Vagina (tissue), 2 donors: Measurements from ENCODE around the gene GPR162. TPM values are rescaled to one million over a fixed set of nuclear protein-coding genes. Genes with fewer than 3 reads are reported as not detected.
"Not testable (repeated sequence)": the region's sequence is repeated elsewhere in the genome, so short reads cannot be mapped to it uniquely, and the experiment has no call there.

Source experiments
- DNase-seq, 2 donors: peaks; one replicate each; pipeline ENCODE4 v3.0.0-alpha.2; 2017; ENCODE audit errors: extremely low spot score in 2 of 2
- H3K27ac ChIP-seq: fragments of 200-600 bp; sonication (generic); one replicate; pipeline ENCODE4 v1.5.1; 2019
- H3K27me3 ChIP-seq: fragments of 200-600 bp; sonication (generic); one replicate; pipeline ENCODE4 v1.5.1; 2019
- H3K36me3 ChIP-seq, 2 donors: fragments of 200-600 bp; sonication (generic); one replicate each; pipeline ENCODE4 v1.5.1; 2017 to 2019
- H3K4me1 ChIP-seq: fragments of 200-600 bp; sonication (generic); one replicate; pipeline ENCODE4 v1.5.1; 2019
- H3K4me3 ChIP-seq, 2 donors: fragments of 200-600 bp; sonication (generic); 1 replicate in 1 of 2; 2 replicates in 1 of 2; pipeline ENCODE4 v1.5.1; 2016 to 2019
- H3K9me3 ChIP-seq: fragments of 200-600 bp; sonication (generic); one replicate; pipeline ENCODE4 v1.5.1; 2019
- POLR2A ChIP-seq, 2 donors: fragments of 450-650 bp; IDR thresholded peaks; one replicate each; pipeline ENCODE4 v1.6.1; 2017; ENCODE audit warnings: antibody characterized with exemption in 2 of 2, mild to moderate bottlenecking in 2 of 2, moderate library complexity in 2 of 2
- POLR2AphosphoS5 ChIP-seq, 2 donors: sonication (generic); formaldehyde crosslinking; IDR thresholded peaks; one replicate each; pipeline ENCODE4 v1.9.0; 2017; ENCODE audit warnings: antibody characterized with exemption in 2 of 2, mild to moderate bottlenecking in 2 of 2, low read depth in 1 of 2; ENCODE audit not compliant: insufficient read depth in 1 of 2
- intact Hi-C: fragments of 100-400 bp; cut with DNase I; formaldehyde crosslinking; loops from one replicate; pipeline ENCODE4 v1.15.1; 2023
- total RNA-seq: library from RNA; depleted of rRNA; stranded (reverse); fragments of >200 nt; gene quantifications from one replicate; pipeline ENCODE4 v1.2.3, GENCODE V29; 2016
- TF ChIP-seq, protein P1 (sequence below), 3 experiments: fragments of 450-650 bp in 2 of 3; fragments of 200-600 bp in 1 of 3; sonication (generic) in 1 of 3; IDR thresholded peaks; one replicate each; pipeline ENCODE4 v1.5.1; 2017 to 2019; ENCODE audit warnings: antibody characterized with exemption in 3 of 3, mild to moderate bottlenecking in 2 of 3, moderate library complexity in 2 of 3

The GPR162 gene
- total RNA-seq, 1 donor from 2014 or later: 3.2 TPM

DNA sequence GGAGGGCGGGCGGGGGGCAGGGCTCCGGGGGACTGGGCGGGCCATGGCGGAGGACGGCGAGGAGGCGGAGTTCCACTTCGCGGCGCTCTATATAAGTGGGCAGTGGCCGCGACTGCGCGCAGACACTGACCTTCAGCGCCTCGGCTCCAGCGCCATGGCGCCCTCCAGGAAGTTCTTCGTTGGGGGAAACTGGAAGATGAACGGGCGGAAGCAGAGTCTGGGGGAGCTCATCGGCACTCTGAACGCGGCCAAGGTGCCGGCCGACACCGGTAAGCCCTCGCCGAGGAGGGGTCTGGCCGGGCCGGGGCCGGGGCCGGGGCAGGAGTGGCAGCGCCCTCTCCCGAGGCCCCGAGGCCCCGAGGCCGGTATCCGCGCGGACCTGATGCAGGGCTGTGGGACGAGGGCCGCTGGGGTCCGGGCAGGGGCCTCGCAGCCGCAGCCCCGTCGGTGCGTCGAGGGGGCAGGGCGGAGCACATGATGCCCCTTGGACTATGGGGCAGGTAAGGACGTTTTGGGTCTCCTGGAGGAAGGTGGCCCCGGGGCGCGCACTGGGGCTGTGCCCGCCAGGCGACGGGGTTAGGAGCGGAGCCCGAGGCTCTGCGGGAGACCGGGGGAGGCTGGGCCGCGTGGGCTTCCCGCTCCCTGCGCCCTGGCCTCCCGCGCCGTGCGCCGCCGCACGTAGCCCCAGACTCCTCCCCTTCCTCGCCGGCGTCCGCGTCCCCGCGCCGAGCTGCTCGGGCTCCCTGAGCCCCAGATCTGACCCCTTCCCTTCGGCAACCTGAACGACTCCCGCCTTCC is 46.0 kb downstream of the GPR162 start, which contains the start of gene TPI1:
Gene TPI1 (plus strand): TSS at position 119 of the 798 bp plus-strand sequence. CDS start 36 bp downstream, at position 155.
- no peak for DNase-seq
- Histone ChIP-seq H3K27ac (peak within 1 kb of the TSS; percentile 93), H3K4me3 (peak within 1 kb of the TSS; percentile 92 to 99), H3K27me3 (no peaks in the 10 kb centered on the region), H3K4me1 (peaks cover 49% of the 10 kb centered on the region), H3K9me3 (no peaks in the 10 kb centered on the region), H3K36me3 (peaks cover 0 to 40% of the 10 kb centered on the region in 2 donors)
- intact Hi-C loops: loop anchor here (5.0 kb wide), 1 partner anchor 60 kb away; the partner anchor contains the start of gene ATN1
- TF ChIP-seq POLR2AphosphoS5 (IDR thresholded peaks at IDR 0.05; ENCODE audit: insufficient read depth in 1 of 2, low read depth in 1 of 2): peak in 1 of 2 donors; percentile 97
- TF ChIP-seq, protein P1, sequence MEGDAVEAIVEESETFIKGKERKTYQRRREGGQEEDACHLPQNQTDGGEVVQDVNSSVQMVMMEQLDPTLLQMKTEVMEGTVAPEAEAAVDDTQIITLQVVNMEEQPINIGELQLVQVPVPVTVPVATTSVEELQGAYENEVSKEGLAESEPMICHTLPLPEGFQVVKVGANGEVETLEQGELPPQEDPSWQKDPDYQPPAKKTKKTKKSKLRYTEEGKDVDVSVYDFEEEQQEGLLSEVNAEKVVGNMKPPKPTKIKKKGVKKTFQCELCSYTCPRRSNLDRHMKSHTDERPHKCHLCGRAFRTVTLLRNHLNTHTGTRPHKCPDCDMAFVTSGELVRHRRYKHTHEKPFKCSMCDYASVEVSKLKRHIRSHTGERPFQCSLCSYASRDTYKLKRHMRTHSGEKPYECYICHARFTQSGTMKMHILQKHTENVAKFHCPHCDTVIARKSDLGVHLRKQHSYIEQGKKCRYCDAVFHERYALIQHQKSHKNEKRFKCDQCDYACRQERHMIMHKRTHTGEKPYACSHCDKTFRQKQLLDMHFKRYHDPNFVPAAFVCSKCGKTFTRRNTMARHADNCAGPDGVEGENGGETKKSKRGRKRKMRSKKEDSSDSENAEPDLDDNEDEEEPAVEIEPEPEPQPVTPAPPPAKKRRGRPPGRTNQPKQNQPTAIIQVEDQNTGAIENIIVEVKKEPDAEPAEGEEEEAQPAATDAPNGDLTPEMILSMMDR (IDR thresholded peaks at IDR 0.05): peak; percentile 8 to 22 (median 17)
- TF ChIP-seq POLR2A (IDR thresholded peaks at IDR 0.05): peak in 1 of 2 donors; percentile 97

DNA sequence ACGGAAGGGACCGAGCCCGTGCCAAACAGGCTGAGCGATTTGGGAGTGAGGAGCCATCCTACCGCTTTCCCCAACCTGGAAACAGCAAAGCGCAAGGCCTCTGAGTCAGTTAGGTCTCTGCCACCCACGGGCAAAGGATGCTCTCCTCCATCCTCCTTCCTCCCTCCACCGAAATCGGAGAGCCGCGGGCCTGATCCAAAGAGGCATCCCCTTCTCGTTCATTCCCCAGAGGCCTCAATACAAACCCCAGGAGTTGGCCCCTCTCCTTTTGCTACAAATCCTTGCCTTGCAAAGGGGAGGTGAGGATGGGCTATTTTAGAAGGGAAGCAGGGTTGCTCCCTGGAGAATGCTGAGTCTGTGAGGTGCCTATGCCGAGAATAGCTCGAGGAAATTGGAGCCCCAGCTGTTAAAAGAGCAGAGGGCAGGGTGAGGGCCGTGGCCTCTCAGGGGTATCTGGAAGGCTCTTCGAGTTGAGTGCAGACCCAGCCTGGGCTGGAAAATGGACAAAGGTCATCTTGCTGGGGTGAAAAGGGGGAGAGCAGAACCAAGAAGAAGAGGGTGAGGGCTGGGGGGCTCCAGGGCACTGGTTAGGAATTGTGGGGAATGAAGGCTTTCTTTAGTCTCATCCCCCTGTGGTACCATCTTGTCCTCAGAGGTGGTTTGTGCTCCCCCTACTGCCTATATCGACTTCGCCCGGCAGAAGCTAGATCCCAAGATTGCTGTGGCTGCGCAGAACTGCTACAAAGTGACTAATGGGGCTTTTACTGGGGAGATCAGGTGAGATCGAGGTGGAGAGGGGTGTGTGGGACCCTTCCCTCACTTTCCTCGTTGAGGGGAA is 46.8 kb downstream of the GPR162 start:
- DNase-seq: no peak
- Histone ChIP-seq H3K36me3 (peaks cover 0 to 32% of the 10 kb centered on the region in 2 donors), H3K27me3 (no peaks in the 10 kb centered on the region), H3K9me3 (no peaks in the 10 kb centered on the region), H3K27ac (peak overlapping the region; percentile 93), H3K4me1 (peaks cover 49% of the 10 kb centered on the region), H3K4me3 (peak overlapping the region; percentile 92 to 99)
- intact Hi-C loops: loop anchor here (5.0 kb wide), 1 partner anchor 59 kb away; the partner anchor contains the start of gene ATN1
- no peak for TF ChIP-seq POLR2A (IDR thresholded peaks at IDR 0.05)
- TF ChIP-seq, protein P1 (IDR thresholded peaks at IDR 0.05): no peak
- no peak for TF ChIP-seq POLR2AphosphoS5 (IDR thresholded peaks at IDR 0.05; ENCODE audit: insufficient read depth in 1 of 2, low read depth in 1 of 2)

GRCh38 chr12:6869049-6870021 is 47.7 kb downstream of the GPR162 start:
- H3K36me3 ChIP-seq: peaks cover 0 to 24% of the 10 kb centered on the region in 2 donors
- H3K27ac ChIP-seq: peak overlapping the region; percentile 93
- H3K4me1 ChIP-seq: peaks cover 49% of the 10 kb centered on the region
- no peak for DNase-seq
- peak overlapping the region; percentile 92 to 99 for H3K4me3 ChIP-seq
- no peaks in the 10 kb centered on the region for H3K27me3 ChIP-seq
- intact Hi-C loops: loop anchor here (5.0 kb wide), 1 partner anchor 58 kb away; the partner anchor contains the start of gene ATN1
- peak; percentile 31 to 55 for TF ChIP-seq POLR2AphosphoS5 (IDR thresholded peaks at IDR 0.05; ENCODE audit: insufficient read depth in 1 of 2, low read depth in 1 of 2)
- TF ChIP-seq POLR2A (IDR thresholded peaks at IDR 0.05): no peak
- TF ChIP-seq, protein P1 (IDR thresholded peaks at IDR 0.05): peak; percentile 79 to 90 (median 88)
- H3K9me3 ChIP-seq: no peaks in the 10 kb centered on the region

DNA sequence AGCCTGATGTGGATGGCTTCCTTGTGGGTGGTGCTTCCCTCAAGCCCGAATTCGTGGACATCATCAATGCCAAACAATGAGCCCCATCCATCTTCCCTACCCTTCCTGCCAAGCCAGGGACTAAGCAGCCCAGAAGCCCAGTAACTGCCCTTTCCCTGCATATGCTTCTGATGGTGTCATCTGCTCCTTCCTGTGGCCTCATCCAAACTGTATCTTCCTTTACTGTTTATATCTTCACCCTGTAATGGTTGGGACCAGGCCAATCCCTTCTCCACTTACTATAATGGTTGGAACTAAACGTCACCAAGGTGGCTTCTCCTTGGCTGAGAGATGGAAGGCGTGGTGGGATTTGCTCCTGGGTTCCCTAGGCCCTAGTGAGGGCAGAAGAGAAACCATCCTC is 48.7 kb downstream of the GPR162 start:
- intact Hi-C loops, H3K27me3 ChIP-seq, H3K27ac ChIP-seq, DNase-seq, H3K4me3 ChIP-seq, H3K9me3 ChIP-seq: not testable (repeated sequence)
- H3K36me3 ChIP-seq: peaks cover 0 to 15% of the 10 kb centered on the region in 2 donors
- H3K4me1 ChIP-seq: peaks cover 49% of the 10 kb centered on the region
